ENCODE data around the gene CALHM5.

- TF ChIP-seq, protein P1, sequence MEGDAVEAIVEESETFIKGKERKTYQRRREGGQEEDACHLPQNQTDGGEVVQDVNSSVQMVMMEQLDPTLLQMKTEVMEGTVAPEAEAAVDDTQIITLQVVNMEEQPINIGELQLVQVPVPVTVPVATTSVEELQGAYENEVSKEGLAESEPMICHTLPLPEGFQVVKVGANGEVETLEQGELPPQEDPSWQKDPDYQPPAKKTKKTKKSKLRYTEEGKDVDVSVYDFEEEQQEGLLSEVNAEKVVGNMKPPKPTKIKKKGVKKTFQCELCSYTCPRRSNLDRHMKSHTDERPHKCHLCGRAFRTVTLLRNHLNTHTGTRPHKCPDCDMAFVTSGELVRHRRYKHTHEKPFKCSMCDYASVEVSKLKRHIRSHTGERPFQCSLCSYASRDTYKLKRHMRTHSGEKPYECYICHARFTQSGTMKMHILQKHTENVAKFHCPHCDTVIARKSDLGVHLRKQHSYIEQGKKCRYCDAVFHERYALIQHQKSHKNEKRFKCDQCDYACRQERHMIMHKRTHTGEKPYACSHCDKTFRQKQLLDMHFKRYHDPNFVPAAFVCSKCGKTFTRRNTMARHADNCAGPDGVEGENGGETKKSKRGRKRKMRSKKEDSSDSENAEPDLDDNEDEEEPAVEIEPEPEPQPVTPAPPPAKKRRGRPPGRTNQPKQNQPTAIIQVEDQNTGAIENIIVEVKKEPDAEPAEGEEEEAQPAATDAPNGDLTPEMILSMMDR (conservative IDR thresholded peaks at IDR 0.05), result no peak
- TF ChIP-seq EZH2 (IDR thresholded peaks at IDR 0.05; ENCODE audit: low read depth), result no peak
These were observed 31.7 kb downstream of the CALHM5 start for GRCh38 chr6:116543149-116543548.

All from PC-9 (cell line).